SK-N-SH (cell line): ENCODE results near the gene MFSD11. TPM values are rescaled to one million over a fixed set of nuclear protein-coding genes. Genes with fewer than 3 reads are reported as not detected.
"Not testable (repeated sequence)": the region's sequence is repeated elsewhere in the genome, so short reads cannot be mapped to it uniquely, and the experiment has no call there.

ENCODE experiments used
- CTCF ChIA-PET: fragments of 300-600, 350-600 bp; formaldehyde crosslinking; extraction: SDS; loops from one replicate; lab custom pipeline; 2021; lab: Yijun Ruan, JAX
- POLR2A ChIA-PET: fragments of 350-600 bp; sonication (Branson Sonifier 250); formaldehyde crosslinking; extraction: SDS; loops from one replicate; lab custom pipeline; 2020; ENCODE audit warnings: antibody characterized with exemption, inconsistent platforms; lab: Yijun Ruan, JAX
- DNase-seq: peaks from one replicate; pipeline ENCODE4 v3.0.0; 2012
- H2AFZ ChIP-seq: fragments of 200-600 bp; sonication (generic); 2 replicates; pipeline ENCODE4 v1.8.1; 2016; ENCODE audit warnings: antibody characterized with exemption, mild to moderate bottlenecking, low read depth
- H3F3A ChIP-seq: fragments of 200-600 bp; sonication (generic); replicated peaks from 2 replicates; pipeline ENCODE3; 2016; ENCODE audit warnings: antibody characterized with exemption, mild to moderate bottlenecking; ENCODE audit not compliant: insufficient read depth
- H3K27ac ChIP-seq, 2 experiments: fragments of 200-500 bp in 1 of 2; fragments of 200-600 bp in 1 of 2; sonication (Bioruptor generic) in 1 of 2; sonication (generic), shearing (Covaris generic) in 1 of 2; 2 replicates each; pipeline versions ENCODE4 v1.5.1 to v1.6.1; 2014 to 2016; ENCODE audit warnings: low read depth in 2 of 2, inconsistent platforms in 1 of 2, low read length in 1 of 2, mild to moderate bottlenecking in 1 of 2, mixed read lengths in 1 of 2
- H3K27me3 ChIP-seq: fragments of 200-600 bp; sonication (generic), shearing (Covaris generic); 2 replicates; pipeline ENCODE4 v1.6.1; 2016; ENCODE audit warnings: mixed run types; ENCODE audit not compliant: insufficient read depth
- H3K36me3 ChIP-seq, 2 experiments: fragments of 200-500 bp in 1 of 2; fragments of 200-600 bp in 1 of 2; sonication (Bioruptor generic) in 1 of 2; sonication (generic) in 1 of 2; replicated peaks in 1 of 2; 2 replicates each; pipeline versions ENCODE3 to v1.5.1; 2014 to 2016; ENCODE audit warnings: low read length in 1 of 2, mild to moderate bottlenecking in 1 of 2; ENCODE audit not compliant: insufficient read depth in 2 of 2, control insufficient read depth in 1 of 2
- H3K4me1 ChIP-seq, 2 experiments: fragments of 200-500 bp in 1 of 2; fragments of 200-600 bp in 1 of 2; sonication (Bioruptor generic) in 1 of 2; sonication (generic), shearing (Covaris generic) in 1 of 2; 2 replicates each; pipeline versions ENCODE4 v1.5.1 to v1.6.1; 2014 to 2016; ENCODE audit warnings: low read depth in 1 of 2, low read length in 1 of 2, mixed run types in 1 of 2; ENCODE audit not compliant: insufficient read depth in 2 of 2, control insufficient read depth in 1 of 2
- H3K4me2 ChIP-seq: fragments of 200-600 bp; sonication (generic), shearing (Covaris generic); 2 replicates; pipeline ENCODE4 v1.6.1; 2017; ENCODE audit warnings: mixed run types
- H3K4me3 ChIP-seq, 2 experiments: fragments of 200-500 bp in 1 of 2; fragments of 200-600 bp in 1 of 2; sonication (Bioruptor generic) in 1 of 2; sonication (generic), shearing (Covaris generic) in 1 of 2; 2 replicates each; pipeline versions ENCODE4 v1.5.1 to v1.8.1; 2014 to 2016; ENCODE audit warnings: low read depth in 2 of 2, inconsistent platforms in 1 of 2, low read length in 1 of 2, mild to moderate bottlenecking in 1 of 2, mixed read lengths in 1 of 2, moderate library complexity in 1 of 2
- H3K79me2 ChIP-seq: fragments of 200-600 bp; sonication (generic); 2 replicates; pipeline ENCODE4 v1.8.1; 2017; ENCODE audit warnings: mild to moderate bottlenecking; ENCODE audit not compliant: insufficient read depth
- H3K9ac ChIP-seq: fragments of 200-600 bp; sonication (generic); 2 replicates; pipeline ENCODE4 v1.6.1; 2017; ENCODE audit warnings: mixed run types
- H3K9me2 ChIP-seq: fragments of 200-600 bp; sonication (generic); 2 replicates; pipeline ENCODE4 v1.6.1; 2017; ENCODE audit warnings: mixed run types
- H3K9me3 ChIP-seq: fragments of 200-600 bp; sonication (generic); 2 replicates; pipeline ENCODE4 v1.6.1; 2017; ENCODE audit warnings: mixed run types, mild to moderate bottlenecking, moderate library complexity
- H4K20me1 ChIP-seq: fragments of 200-600 bp; sonication (generic); 2 replicates; pipeline ENCODE4 v1.6.1; 2017; ENCODE audit warnings: mild to moderate bottlenecking, mixed run types; ENCODE audit not compliant: insufficient read depth
- JUND ChIP-seq: IDR thresholded peaks from 2 replicates; pipeline ENCODE4 v1.4.0; 2012
- POLR2AphosphoS5 ChIP-seq: IDR thresholded peaks from 2 replicates; pipeline ENCODE4 v1.6.1; 2012; ENCODE audit warnings: low read depth, low read length
- SIN3A ChIP-seq: IDR thresholded peaks from 2 replicates; pipeline ENCODE4 v1.6.1; 2012; ENCODE audit warnings: low read depth, mild to moderate bottlenecking, low read length, moderate library complexity, borderline replicate concordance
- YY1 ChIP-seq: IDR thresholded peaks from 2 replicates; pipeline ENCODE4 v1.4.0; 2012; ENCODE audit warnings: low read depth, mild to moderate bottlenecking
- ZBTB33 ChIP-seq: IDR thresholded peaks from 2 replicates; pipeline ENCODE4 v1.4.0; 2012; ENCODE audit warnings: low read depth, borderline replicate concordance
- WGBS: methylation state at CpG from one replicate; pipeline ENCODE4 v1.1.6; 2017; ENCODE audit warnings: low lambda C conversion rate; 5-methylcytosine and 5-hydroxymethylcytosine counted together
- polyA plus RNA-seq, 3 experiments: library from polyadenylated mRNA; depleted of rRNA; stranded (reverse); fragments of >200 nt; gene quantifications; 2 replicates each; pipeline ENCODE4 v1.2.3, GENCODE V29; 2012
- TF ChIP-seq, protein P1 (sequence below): IDR thresholded peaks from 2 replicates; pipeline ENCODE4; 2012

MFSD11 gene
- polyA plus RNA-seq, 1 of the 3 experiments (the other 2 are of a cell fraction): 22.7 TPM

DNA sequence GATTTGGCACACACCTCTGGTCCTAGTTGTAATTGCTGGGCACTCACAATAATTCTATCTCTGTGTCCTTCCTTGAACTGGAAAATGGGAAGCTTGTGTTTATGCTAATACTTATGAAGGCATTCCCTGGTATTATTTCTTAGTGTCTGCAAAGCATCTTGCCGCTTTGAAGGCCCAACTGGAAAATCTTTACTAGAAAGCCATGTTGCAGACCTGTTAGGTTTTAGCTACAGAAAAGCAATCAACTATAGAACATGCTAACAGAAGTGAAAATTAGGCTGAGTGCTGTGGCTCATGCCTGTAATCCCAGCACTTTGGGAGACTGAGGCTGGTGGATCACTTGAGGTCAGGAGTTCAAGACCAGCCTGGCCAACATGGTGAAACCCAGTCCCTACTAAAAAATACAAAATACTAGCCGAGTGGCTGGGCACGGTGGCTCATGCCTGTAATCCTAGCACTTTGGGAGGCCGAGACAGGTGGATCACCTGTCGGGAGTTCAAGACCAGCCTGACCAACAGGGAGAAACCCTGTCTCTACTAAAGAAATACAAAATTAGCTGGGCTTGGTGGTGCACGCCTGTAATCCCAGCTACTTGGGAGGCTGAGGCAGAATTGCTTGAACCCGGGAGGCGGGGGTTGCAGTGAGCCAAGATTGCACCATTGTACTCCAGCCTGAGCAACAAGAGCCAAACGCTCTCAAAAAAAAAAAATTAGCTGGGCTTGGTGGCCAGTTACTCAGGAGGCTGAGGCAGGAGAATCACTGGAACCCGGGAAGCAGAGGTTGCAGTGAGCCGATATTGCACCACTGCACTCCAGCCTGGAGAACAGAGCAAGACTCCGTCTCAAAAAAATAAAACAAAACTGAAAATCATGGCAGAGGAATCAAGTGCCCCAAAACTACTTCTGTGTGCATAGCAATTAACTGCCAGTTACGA lies 5.9 kb upstream of the MFSD11 start:
- WGBS: 93% methylated on average over 13 of the region's 13 CpGs
- ChIA-PET CTCF (interaction anchor here (1.2 to 3.1 kb wide), 7 partner anchors 10 to 335 kb away, joined by 3 to 17 read pairs (median 4); no protein-coding TSS in a partner anchor), POLR2A (interaction anchor here (0.9 to 1.2 kb wide), 2 partner anchors 7 to 19 kb away, joined by 3 read pairs; no protein-coding TSS in a partner anchor)
- H3F3A ChIP-seq: peaks cover 57% of the 10 kb centered on the region
- peaks cover 33 to 35% of the 10 kb centered on the region in 2 experiments for H3K4me1 ChIP-seq
- H3K27ac ChIP-seq: peak overlapping the region; percentile 98 to 99; a peak in 2 of 4 replicates
- H4K20me1 ChIP-seq: peaks cover 53% of the 10 kb centered on the region
- H3K27me3 ChIP-seq, DNase-seq, H3K4me3 ChIP-seq, H3K9me2 ChIP-seq, H2AFZ ChIP-seq, H3K9ac ChIP-seq, H3K9me3 ChIP-seq: not testable (repeated sequence)
- peaks cover 45 to 62% of the 10 kb centered on the region in 2 experiments for H3K36me3 ChIP-seq
- H3K79me2 ChIP-seq: peaks cover 100% of the 10 kb centered on the region
- peak overlapping the region; percentile 86; the same call in 1 of the 2 replicates for H3K4me2 ChIP-seq

DNA sequence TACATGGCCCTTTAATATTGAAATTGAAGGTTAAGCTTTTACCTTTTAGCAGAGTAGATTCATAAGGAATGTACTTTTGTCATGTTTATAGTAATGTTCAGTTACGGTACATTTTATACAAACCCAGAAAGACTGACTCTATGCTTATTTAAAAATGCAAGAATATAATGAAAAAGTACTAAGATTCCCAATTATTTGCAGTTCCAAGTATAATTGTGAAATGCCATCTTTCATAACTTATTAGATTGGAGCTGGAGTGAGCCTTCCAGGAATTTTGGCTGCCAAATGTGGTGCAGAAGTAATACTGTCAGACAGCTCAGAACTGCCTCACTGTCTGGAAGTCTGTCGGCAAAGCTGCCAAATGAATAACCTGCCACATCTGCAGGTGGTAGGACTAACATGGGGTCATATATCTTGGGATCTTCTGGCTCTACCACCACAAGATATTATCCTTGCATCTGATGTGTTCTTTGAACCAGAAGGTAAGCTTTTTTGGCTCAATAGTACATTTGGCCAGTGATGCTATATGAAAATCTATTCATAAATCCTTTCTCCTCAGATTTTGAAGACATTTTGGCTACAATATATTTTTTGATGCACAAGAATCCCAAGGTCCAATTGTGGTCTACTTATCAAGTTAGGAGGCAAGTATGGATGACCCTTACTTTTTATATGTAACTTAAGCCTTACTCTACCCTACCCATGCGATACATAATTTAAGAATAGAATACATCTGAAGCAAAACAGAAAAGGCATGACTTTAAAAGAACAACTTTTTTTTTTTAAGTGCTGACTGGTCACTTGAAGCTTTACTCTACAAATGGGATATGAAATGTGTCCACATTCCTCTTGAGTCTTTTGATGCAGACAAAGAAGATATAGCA lies 4.9 kb upstream of the MFSD11 start:
- whole genome bisulfite sequencing: 79% methylated on average over 3 of the region's 3 CpGs
- Histone ChIP-seq H4K20me1 (peaks cover 53% of the 10 kb centered on the region), H2AFZ (no peak overlapping the region), H3K9ac (peak overlapping the region; percentile 95; the same call in 1 of the 2 replicates), H3F3A (peaks cover 48% of the 10 kb centered on the region), H3K79me2 (peaks cover 92% of the 10 kb centered on the region), H3K4me2 (peak overlapping the region; percentile 86), H3K9me2 (no peaks in the 10 kb centered on the region), H3K9me3 (no peaks in the 10 kb centered on the region), H3K4me3 (peak overlapping the region; percentile 91 to 100; a peak in 2 of 4 replicates), H3K27me3 (no peaks in the 10 kb centered on the region), H3K4me1 (peaks cover 30% of the 10 kb centered on the region in 2 experiments), H3K36me3 (peaks cover 45 to 62% of the 10 kb centered on the region in 2 experiments), H3K27ac (peak overlapping the region; percentile 98 to 99)
- POLR2A ChIA-PET: interaction anchor here (1.1 kb wide), 1 partner anchor 15 kb away, joined by 3 read pairs; no protein-coding TSS in a partner anchor
- TF ChIP-seq SIN3A (0 out of 2 replicates have a peak, but pooled peaks have one; percentile 43), ZBTB33 (0 out of 2 replicates have a peak, but pooled peaks have one; percentile 25), YY1 (no peak), JUND (peak; percentile 49; the same call in 1 of the 2 replicates), POLR2AphosphoS5 (peak; percentile 51)
- TF ChIP-seq, protein P1, sequence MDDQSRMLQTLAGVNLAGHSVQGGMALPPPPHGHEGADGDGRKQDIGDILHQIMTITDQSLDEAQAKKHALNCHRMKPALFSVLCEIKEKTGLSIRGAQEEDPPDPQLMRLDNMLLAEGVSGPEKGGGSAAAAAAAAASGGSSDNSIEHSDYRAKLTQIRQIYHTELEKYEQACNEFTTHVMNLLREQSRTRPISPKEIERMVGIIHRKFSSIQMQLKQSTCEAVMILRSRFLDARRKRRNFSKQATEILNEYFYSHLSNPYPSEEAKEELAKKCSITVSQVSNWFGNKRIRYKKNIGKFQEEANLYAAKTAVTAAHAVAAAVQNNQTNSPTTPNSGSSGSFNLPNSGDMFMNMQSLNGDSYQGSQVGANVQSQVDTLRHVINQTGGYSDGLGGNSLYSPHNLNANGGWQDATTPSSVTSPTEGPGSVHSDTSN: no peak; the same call in 1 of the 2 replicates
- no peak for DNase-seq
- CTCF ChIA-PET: interaction anchor here (0.8 to 3.1 kb wide), 10 partner anchors 11 to 334 kb away, joined by 3 to 17 read pairs (median 4); no protein-coding TSS in a partner anchor
